Measurements from ENCODE around the gene EVPLL. TPM values are rescaled to one million over a fixed set of nuclear protein-coding genes. Genes with fewer than 3 reads are reported as not detected.

The EVPLL gene
- total and polyA plus RNA-seq, 2 experiments from 2014 or later = 0.18 to 0.42 TPM

DNA sequence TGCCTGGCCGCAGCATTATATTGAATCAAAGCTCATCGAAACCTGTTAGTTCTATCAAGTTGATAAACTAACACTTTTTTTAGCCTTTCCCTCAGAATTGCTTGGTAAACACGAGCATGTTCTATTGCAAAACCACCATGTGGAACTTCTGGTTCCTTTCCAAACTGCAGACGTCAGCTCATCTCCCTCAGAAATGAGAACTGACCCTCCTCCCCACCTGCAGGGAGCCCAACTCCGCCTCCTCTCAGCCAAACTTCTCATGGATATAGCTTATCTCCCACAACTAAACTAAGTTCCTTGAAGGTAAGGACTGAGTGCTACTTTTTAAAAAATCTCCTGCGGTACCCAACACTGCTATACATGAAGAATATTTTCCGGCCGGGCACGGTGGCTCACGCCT, 21.0 kb upstream of the EVPLL start:
- Histone ChIP-seq H3K27me3 (ENCODE audit: insufficient read depth) (no peaks in the 10 kb centered on the region), H3K79me2 (replicated peaks; ENCODE audit: insufficient read depth) (peaks cover 37% of the 10 kb centered on the region), H3K36me3 (ENCODE audit: insufficient read depth) (peaks cover 38% of the 10 kb centered on the region), H4K20me1 (replicated peaks; ENCODE audit: insufficient read depth) (0 out of 2 replicates have a peak, but pooled peaks cover 13% of the 10 kb centered on the region), H3K9me2 (ENCODE audit: insufficient read depth) (no peaks in the 10 kb centered on the region), H3K4me3 (no peak overlapping the region), H3K4me1 (ENCODE audit: insufficient read depth) (no peaks in the 10 kb centered on the region), H2AFZ (no peak overlapping the region), H3F3A (replicated peaks; ENCODE audit: low read depth) (no peaks in the 10 kb centered on the region), H3K27ac (ENCODE audit: low read depth) (no peak overlapping the region), H3K4me2 (no peak overlapping the region)
- no peaks in the 10 kb centered on the region for H3K4me1 Mint-ChIP-seq
- DNase-seq (ENCODE audit: low spot score) (no peak), ATAC-seq (no peak)
- no peak overlapping the region for H3K4me3 Mint-ChIP-seq
- H3K27ac Mint-ChIP-seq = no peak overlapping the region
- no peaks in the 10 kb centered on the region for H3K9me3 Mint-ChIP-seq
- peaks cover 2% of the 10 kb centered on the region for H3K27me3 Mint-ChIP-seq (ENCODE audit: insufficient read depth, low read depth, poor library complexity)
- H3K36me3 Mint-ChIP-seq (ENCODE audit: low read depth) = peaks cover 63% of the 10 kb centered on the region
- TF ChIP-seq ZNF462 (CRISPR knock-in tag; IDR thresholded peaks at IDR 0.05) (no peak), ETS1 (IDR thresholded peaks at IDR 0.05) (no peak), EZH2 (IDR thresholded peaks at IDR 0.05; ENCODE audit: low read depth, unreplicated experiment) (no peak), STAT1 (IDR thresholded peaks at IDR 0.05; ENCODE audit: unreplicated experiment) (no peak)
- TF ChIP-seq, protein P1, sequence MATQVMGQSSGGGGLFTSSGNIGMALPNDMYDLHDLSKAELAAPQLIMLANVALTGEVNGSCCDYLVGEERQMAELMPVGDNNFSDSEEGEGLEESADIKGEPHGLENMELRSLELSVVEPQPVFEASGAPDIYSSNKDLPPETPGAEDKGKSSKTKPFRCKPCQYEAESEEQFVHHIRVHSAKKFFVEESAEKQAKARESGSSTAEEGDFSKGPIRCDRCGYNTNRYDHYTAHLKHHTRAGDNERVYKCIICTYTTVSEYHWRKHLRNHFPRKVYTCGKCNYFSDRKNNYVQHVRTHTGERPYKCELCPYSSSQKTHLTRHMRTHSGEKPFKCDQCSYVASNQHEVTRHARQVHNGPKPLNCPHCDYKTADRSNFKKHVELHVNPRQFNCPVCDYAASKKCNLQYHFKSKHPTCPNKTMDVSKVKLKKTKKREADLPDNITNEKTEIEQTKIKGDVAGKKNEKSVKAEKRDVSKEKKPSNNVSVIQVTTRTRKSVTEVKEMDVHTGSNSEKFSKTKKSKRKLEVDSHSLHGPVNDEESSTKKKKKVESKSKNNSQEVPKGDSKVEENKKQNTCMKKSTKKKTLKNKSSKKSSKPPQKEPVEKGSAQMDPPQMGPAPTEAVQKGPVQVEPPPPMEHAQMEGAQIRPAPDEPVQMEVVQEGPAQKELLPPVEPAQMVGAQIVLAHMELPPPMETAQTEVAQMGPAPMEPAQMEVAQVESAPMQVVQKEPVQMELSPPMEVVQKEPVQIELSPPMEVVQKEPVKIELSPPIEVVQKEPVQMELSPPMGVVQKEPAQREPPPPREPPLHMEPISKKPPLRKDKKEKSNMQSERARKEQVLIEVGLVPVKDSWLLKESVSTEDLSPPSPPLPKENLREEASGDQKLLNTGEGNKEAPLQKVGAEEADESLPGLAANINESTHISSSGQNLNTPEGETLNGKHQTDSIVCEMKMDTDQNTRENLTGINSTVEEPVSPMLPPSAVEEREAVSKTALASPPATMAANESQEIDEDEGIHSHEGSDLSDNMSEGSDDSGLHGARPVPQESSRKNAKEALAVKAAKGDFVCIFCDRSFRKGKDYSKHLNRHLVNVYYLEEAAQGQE (IDR thresholded peaks at IDR 0.05; ENCODE audit: unreplicated experiment) = no peak

All from GM23338 (cell line).